HEK293 (cell line): ENCODE measurements around the gene ACTRT2.

Source experiments
- EGR2 ChIP-seq: fragments of 450-650 bp; formaldehyde crosslinking; IDR thresholded peaks from 2 replicates; pipeline ENCODE4 v1.5.1; 2016; ENCODE audit warnings: low read depth, missing biosample characterization, missing genetic modification characterization
- GFI1B ChIP-seq: fragments of 450-650 bp; formaldehyde crosslinking; IDR thresholded peaks from 2 replicates; pipeline ENCODE4 v1.5.1; 2016; ENCODE audit warnings: missing biosample characterization, missing genetic modification characterization
- GLIS1 ChIP-seq: fragments of 450-650 bp; formaldehyde crosslinking; IDR thresholded peaks from 2 replicates; pipeline ENCODE4 v1.5.1; 2016; ENCODE audit warnings: missing biosample characterization, missing genetic modification characterization
- HOXA7 ChIP-seq: sonication (generic); formaldehyde crosslinking; IDR thresholded peaks from 2 replicates; pipeline ENCODE4 v1.8.1; 2022; ENCODE audit warnings: missing genetic modification reagents, borderline replicate concordance
- IKZF3 ChIP-seq: fragments of 450-650 bp; IDR thresholded peaks from 2 replicates; pipeline ENCODE4 v1.5.0; 2018; ENCODE audit warnings: missing biosample characterization, mild to moderate bottlenecking, missing genetic modification characterization, moderate library complexity
- KLF16 ChIP-seq: fragments of 450-650 bp; formaldehyde crosslinking; IDR thresholded peaks from 2 replicates; pipeline ENCODE4 v1.5.1; 2017; ENCODE audit warnings: missing biosample characterization, missing genetic modification characterization
- MZF1 ChIP-seq: fragments of 450-650 bp; formaldehyde crosslinking; IDR thresholded peaks from 2 replicates; pipeline ENCODE4 v1.5.1; 2017; ENCODE audit warnings: missing biosample characterization, missing genetic modification characterization, borderline replicate concordance
- OSR2 ChIP-seq: fragments of 450-650 bp; formaldehyde crosslinking; IDR thresholded peaks from 2 replicates; pipeline ENCODE4 v1.5.1; 2016; ENCODE audit warnings: missing biosample characterization, missing genetic modification characterization
- REPIN1 ChIP-seq: fragments of 450-650 bp; formaldehyde crosslinking; IDR thresholded peaks from 2 replicates; pipeline ENCODE4 v1.5.1; 2017; ENCODE audit warnings: missing biosample characterization, missing genetic modification characterization, low read depth
- SALL2 ChIP-seq: fragments of 450-650 bp; formaldehyde crosslinking; IDR thresholded peaks from 2 replicates; pipeline ENCODE4 v1.5.0; 2017; ENCODE audit warnings: missing biosample characterization, mild to moderate bottlenecking, missing genetic modification characterization, borderline replicate concordance
- SP2 ChIP-seq: fragments of 450-650 bp; formaldehyde crosslinking; IDR thresholded peaks from 2 replicates; pipeline ENCODE4 v1.5.1; 2016; ENCODE audit warnings: missing biosample characterization, missing genetic modification characterization
- TCF7L2 ChIP-seq: IDR thresholded peaks from 2 replicates; pipeline ENCODE4 v1.6.1; 2011; ENCODE audit warnings: low read depth, mild to moderate bottlenecking, inconsistent platforms, low read length, moderate library complexity, borderline replicate concordance
- ZBTB20 ChIP-seq: fragments of 450-650 bp; formaldehyde crosslinking; IDR thresholded peaks from 2 replicates; pipeline ENCODE4 v1.5.1; 2016; ENCODE audit warnings: missing biosample characterization, missing genetic modification characterization
- ZEB2 ChIP-seq: fragments of 450-650 bp; formaldehyde crosslinking; IDR thresholded peaks from 2 replicates; pipeline ENCODE4 v1.5.1; 2016; ENCODE audit warnings: missing biosample characterization, missing genetic modification characterization
- ZFHX2 ChIP-seq: fragments of 450-650 bp; formaldehyde crosslinking; conservative IDR thresholded peaks from 2 replicates; pipeline ENCODE4 v1.5.1; 2016; ENCODE audit warnings: missing biosample characterization, missing genetic modification characterization
- ZFP3 ChIP-seq: fragments of 450-650 bp; formaldehyde crosslinking; IDR thresholded peaks from 2 replicates; pipeline ENCODE4 v1.5.1; 2016; ENCODE audit warnings: low read depth, missing biosample characterization, missing genetic modification characterization
- ZNF121 ChIP-seq: fragments of 450-650 bp; formaldehyde crosslinking; IDR thresholded peaks from 2 replicates; pipeline ENCODE4 v1.5.1; 2016; ENCODE audit warnings: missing biosample characterization, missing genetic modification characterization
- ZNF138 ChIP-seq: fragments of 450-650 bp; formaldehyde crosslinking; IDR thresholded peaks from 2 replicates; pipeline ENCODE4 v1.5.1; 2016; ENCODE audit warnings: missing biosample characterization, missing genetic modification characterization, borderline replicate concordance
- ZNF155 ChIP-seq: fragments of 450-650 bp; formaldehyde crosslinking; IDR thresholded peaks from 2 replicates; pipeline ENCODE4 v1.5.1; 2016; ENCODE audit warnings: missing biosample characterization, missing genetic modification characterization
- ZNF157 ChIP-seq: fragments of 450-650 bp; formaldehyde crosslinking; IDR thresholded peaks from 2 replicates; pipeline ENCODE4 v1.5.1; 2016; ENCODE audit warnings: missing biosample characterization, missing genetic modification characterization
- ZNF214 ChIP-seq: fragments of 450-650 bp; formaldehyde crosslinking; IDR thresholded peaks from 2 replicates; pipeline ENCODE4 v1.5.1; 2017; ENCODE audit warnings: missing biosample characterization, mild to moderate bottlenecking, missing genetic modification characterization, borderline replicate concordance
- ZNF248 ChIP-seq: fragments of 450-650 bp; formaldehyde crosslinking; IDR thresholded peaks from 2 replicates; pipeline ENCODE4 v1.5.1; 2017; ENCODE audit warnings: missing biosample characterization, missing genetic modification characterization
- ZNF404 ChIP-seq: fragments of 450-650 bp; formaldehyde crosslinking; IDR thresholded peaks from 2 replicates; pipeline ENCODE4 v1.5.1; 2017; ENCODE audit warnings: missing biosample characterization, missing genetic modification characterization
- ZNF416 ChIP-seq: fragments of 450-650 bp; formaldehyde crosslinking; IDR thresholded peaks from 2 replicates; pipeline ENCODE4 v1.5.1; 2016; ENCODE audit warnings: missing biosample characterization, missing genetic modification characterization
- ZNF514 ChIP-seq: fragments of 450-650 bp; formaldehyde crosslinking; IDR thresholded peaks from 2 replicates; pipeline ENCODE4 v1.5.1; 2016; ENCODE audit warnings: missing biosample characterization, missing genetic modification characterization
- ZNF555 ChIP-seq: fragments of 450-650 bp; formaldehyde crosslinking; conservative IDR thresholded peaks from 2 replicates; pipeline ENCODE4 v1.5.1; 2017; ENCODE audit warnings: missing biosample characterization, mild to moderate bottlenecking, missing genetic modification characterization, inconsistent platforms
- ZNF558 ChIP-seq: fragments of 450-650 bp; formaldehyde crosslinking; IDR thresholded peaks from 2 replicates; pipeline ENCODE4 v1.5.1; 2016; ENCODE audit warnings: missing biosample characterization, missing genetic modification characterization
- ZNF624 ChIP-seq: fragments of 450-650 bp; formaldehyde crosslinking; IDR thresholded peaks from 2 replicates; pipeline ENCODE4 v1.5.1; 2017; ENCODE audit warnings: missing biosample characterization, missing genetic modification characterization
- ZNF658 ChIP-seq: fragments of 450-650 bp; formaldehyde crosslinking; IDR thresholded peaks from 2 replicates; pipeline ENCODE4; 2016; ENCODE audit warnings: missing biosample characterization, missing genetic modification characterization
- ZNF670 ChIP-seq: fragments of 450-650 bp; formaldehyde crosslinking; IDR thresholded peaks from 2 replicates; pipeline ENCODE4 v1.5.1; 2016; ENCODE audit warnings: missing biosample characterization, missing genetic modification characterization, low read depth
- ZNF843 ChIP-seq: fragments of 450-650 bp; formaldehyde crosslinking; IDR thresholded peaks from 2 replicates; pipeline ENCODE4 v1.5.1; 2016; ENCODE audit warnings: missing biosample characterization, missing genetic modification characterization
- TF ChIP-seq, protein P1 (sequence below): fragments of 450-650 bp; formaldehyde crosslinking; IDR thresholded peaks from 2 replicates; pipeline ENCODE4 v1.5.1; 2017; ENCODE audit warnings: missing biosample characterization, mild to moderate bottlenecking, missing genetic modification characterization, moderate library complexity
- TF ChIP-seq, protein P2 (sequence below): fragments of 450-650 bp; IDR thresholded peaks from 2 replicates; pipeline ENCODE4 v1.5.1; 2018; ENCODE audit warnings: missing biosample characterization, missing genetic modification characterization
- TF ChIP-seq, protein P3 (sequence below): fragments of 450-650 bp; formaldehyde crosslinking; IDR thresholded peaks from 2 replicates; pipeline ENCODE4 v1.5.0; 2017; ENCODE audit warnings: missing biosample characterization, missing genetic modification characterization, borderline replicate concordance
- TF ChIP-seq, protein P4 (sequence below): fragments of 450-650 bp; formaldehyde crosslinking; optimal IDR thresholded peaks from 2 replicates; pipeline ENCODE3; 2016; ENCODE audit warnings: missing biosample characterization, mild to moderate bottlenecking, missing genetic modification characterization

Gene ACTRT2

DNA sequence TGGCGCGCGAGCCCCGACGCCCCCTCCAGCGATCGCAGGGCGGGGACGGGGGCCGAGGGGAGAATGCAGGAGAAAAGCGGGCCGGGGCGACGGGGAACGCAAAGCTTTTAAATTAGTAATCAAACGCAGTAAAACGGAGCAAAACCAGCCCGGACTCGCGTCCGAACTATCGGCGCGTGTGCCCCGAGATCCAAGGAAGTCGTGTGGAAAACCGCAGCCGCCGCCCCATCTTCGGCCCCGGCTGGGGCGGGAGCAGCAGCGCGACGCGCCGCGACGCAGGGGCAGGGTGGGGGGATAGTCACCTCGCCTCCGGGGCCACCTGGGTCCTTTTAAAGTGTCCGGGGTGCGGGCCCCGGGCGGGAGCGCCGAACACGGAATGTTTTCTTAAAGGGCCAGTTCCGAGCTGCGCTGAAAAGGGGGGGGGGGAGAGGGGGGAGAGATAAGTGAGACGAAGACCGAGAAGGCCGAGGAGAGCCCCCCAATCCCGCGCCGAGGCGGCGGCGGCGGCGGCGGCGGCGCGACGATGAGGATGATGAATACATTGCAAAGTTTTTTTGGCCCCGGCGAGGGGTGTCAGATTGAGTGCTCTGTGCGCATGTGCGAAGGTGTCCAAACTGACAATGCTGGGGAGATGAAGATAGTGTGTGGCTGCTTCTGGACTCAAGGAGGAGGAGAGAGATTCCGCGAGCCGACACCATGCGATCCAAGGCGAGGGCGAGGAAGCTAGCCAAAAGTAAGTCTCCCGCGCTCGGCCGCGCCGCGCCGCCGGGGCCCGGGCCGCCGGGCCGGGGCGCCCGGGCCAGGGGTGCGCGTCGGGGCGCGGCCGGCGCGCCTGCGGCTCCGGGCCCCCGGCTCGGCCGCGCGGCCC lies 47.5 kb downstream of the ACTRT2 start, which contains the start of gene PRDM16 (continued):
- TF ChIP-seq IKZF3 (tag by site-specific recombination) (no peak), ZNF416 (tag by site-specific recombination) (no peak), REPIN1 (tag by site-specific recombination) (no peak), ZNF514 (no peak), SALL2 (tag by site-specific recombination) (no peak), ZFHX2 (no peak), ZNF121 (tag by site-specific recombination) (no peak), ZNF248 (tag by site-specific recombination) (no peak), ZNF404 (tag by site-specific recombination) (no peak), ZNF155 (no peak), GFI1B (tag by site-specific recombination) (no peak), EGR2 (tag by site-specific recombination) (no peak), MZF1 (tag by site-specific recombination) (no peak), TCF7L2 (no peak), ZNF555 (tag by site-specific recombination) (no peak), ZNF658 (tag by site-specific recombination) (no peak), ZEB2 (tag by site-specific recombination) (peak; percentile 62), OSR2 (no peak), ZNF558 (tag by site-specific recombination) (no peak), ZNF624 (tag by site-specific recombination) (no peak), ZNF214 (no peak), ZNF843 (tag by site-specific recombination) (no peak), ZNF670 (tag by site-specific recombination) (no peak), HOXA7 (no peak), SP2 (tag by site-specific recombination) (0 out of 2 replicates have a peak, but pooled peaks have one; percentile 12), KLF16 (tag by site-specific recombination) (no peak), GLIS1 (tag by site-specific recombination) (peak; percentile 41), ZNF138 (tag by site-specific recombination) (no peak), ZNF157 (tag by site-specific recombination) (no peak), ZBTB20 (tag by site-specific recombination) (peak; percentile 96), ZFP3 (tag by site-specific recombination) (no peak)
- TF ChIP-seq, protein P1, sequence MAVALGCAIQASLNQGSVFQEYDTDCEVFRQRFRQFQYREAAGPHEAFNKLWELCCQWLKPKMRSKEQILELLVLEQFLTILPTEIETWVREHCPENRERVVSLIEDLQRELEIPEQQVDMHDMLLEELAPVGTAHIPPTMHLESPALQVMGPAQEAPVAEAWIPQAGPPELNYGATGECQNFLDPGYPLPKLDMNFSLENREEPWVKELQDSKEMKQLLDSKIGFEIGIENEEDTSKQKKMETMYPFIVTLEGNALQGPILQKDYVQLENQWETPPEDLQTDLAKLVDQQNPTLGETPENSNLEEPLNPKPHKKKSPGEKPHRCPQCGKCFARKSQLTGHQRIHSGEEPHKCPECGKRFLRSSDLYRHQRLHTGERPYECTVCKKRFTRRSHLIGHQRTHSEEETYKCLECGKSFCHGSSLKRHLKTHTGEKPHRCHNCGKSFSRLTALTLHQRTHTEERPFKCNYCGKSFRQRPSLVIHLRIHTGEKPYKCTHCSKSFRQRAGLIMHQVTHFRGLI (tag by site-specific recombination): no peak
- TF ChIP-seq, protein P2, sequence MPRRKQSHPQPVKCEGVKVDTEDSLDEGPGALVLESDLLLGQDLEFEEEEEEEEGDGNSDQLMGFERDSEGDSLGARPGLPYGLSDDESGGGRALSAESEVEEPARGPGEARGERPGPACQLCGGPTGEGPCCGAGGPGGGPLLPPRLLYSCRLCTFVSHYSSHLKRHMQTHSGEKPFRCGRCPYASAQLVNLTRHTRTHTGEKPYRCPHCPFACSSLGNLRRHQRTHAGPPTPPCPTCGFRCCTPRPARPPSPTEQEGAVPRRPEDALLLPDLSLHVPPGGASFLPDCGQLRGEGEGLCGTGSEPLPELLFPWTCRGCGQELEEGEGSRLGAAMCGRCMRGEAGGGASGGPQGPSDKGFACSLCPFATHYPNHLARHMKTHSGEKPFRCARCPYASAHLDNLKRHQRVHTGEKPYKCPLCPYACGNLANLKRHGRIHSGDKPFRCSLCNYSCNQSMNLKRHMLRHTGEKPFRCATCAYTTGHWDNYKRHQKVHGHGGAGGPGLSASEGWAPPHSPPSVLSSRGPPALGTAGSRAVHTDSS: peak; percentile 80
- TF ChIP-seq, protein P3, sequence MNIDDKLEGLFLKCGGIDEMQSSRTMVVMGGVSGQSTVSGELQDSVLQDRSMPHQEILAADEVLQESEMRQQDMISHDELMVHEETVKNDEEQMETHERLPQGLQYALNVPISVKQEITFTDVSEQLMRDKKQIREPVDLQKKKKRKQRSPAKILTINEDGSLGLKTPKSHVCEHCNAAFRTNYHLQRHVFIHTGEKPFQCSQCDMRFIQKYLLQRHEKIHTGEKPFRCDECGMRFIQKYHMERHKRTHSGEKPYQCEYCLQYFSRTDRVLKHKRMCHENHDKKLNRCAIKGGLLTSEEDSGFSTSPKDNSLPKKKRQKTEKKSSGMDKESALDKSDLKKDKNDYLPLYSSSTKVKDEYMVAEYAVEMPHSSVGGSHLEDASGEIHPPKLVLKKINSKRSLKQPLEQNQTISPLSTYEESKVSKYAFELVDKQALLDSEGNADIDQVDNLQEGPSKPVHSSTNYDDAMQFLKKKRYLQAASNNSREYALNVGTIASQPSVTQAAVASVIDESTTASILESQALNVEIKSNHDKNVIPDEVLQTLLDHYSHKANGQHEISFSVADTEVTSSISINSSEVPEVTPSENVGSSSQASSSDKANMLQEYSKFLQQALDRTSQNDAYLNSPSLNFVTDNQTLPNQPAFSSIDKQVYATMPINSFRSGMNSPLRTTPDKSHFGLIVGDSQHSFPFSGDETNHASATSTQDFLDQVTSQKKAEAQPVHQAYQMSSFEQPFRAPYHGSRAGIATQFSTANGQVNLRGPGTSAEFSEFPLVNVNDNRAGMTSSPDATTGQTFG (tag by site-specific recombination): no peak
- TF ChIP-seq, protein P4, sequence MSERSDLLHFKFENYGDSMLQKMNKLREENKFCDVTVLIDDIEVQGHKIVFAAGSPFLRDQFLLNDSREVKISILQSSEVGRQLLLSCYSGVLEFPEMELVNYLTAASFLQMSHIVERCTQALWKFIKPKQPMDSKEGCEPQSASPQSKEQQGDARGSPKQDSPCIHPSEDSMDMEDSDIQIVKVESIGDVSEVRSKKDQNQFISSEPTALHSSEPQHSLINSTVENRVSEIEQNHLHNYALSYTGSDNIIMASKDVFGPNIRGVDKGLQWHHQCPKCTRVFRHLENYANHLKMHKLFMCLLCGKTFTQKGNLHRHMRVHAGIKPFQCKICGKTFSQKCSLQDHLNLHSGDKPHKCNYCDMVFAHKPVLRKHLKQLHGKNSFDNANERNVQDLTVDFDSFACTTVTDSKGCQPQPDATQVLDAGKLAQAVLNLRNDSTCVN (tag by site-specific recombination): peak; percentile 63
